Activated T-helper 1 cell treated with anti-CD3 and anti-CD28 coated beads, Interleukin-12 subunit alpha, Interleukin-12 subunit beta, Interleukin-2, Interleukin-4 antibody, amounts not matched to agents 30 ng/mL and 10 ng/mL and 1 ng/mL, durations not matched to agents 14 hours and 24 hours and 36 hours (primary cell): ENCODE results near the gene USP24. TPM values are rescaled to one million over a fixed set of nuclear protein-coding genes. Genes with fewer than 3 reads are reported as not detected.
"Not testable (repeated sequence)": the region's sequence is repeated elsewhere in the genome, so short reads cannot be mapped to it uniquely, and the experiment has no call there.

Experiments used
- DNase-seq: peaks from one replicate; pipeline ENCODE4 v3.0.0; 2021; ENCODE audit warnings: low spot score
- H3K27ac Mint-ChIP-seq: one replicate; pipeline ENCODE4 v1.8.0; 2021; ENCODE audit warnings: mild to moderate bottlenecking, mixed read lengths
- H3K27me3 Mint-ChIP-seq: one replicate; pipeline ENCODE4 v1.8.0; 2022; ENCODE audit warnings: mild to moderate bottlenecking, moderate library complexity, mixed read lengths; ENCODE audit not compliant: insufficient read depth
- H3K36me3 Mint-ChIP-seq: one replicate; pipeline ENCODE4 v1.8.0; 2021; ENCODE audit warnings: low read depth, mixed read lengths
- H3K4me1 Mint-ChIP-seq: one replicate; pipeline ENCODE4 v1.8.0; 2021; ENCODE audit warnings: low read depth, mixed read lengths
- H3K4me3 Mint-ChIP-seq: one replicate; pipeline ENCODE4 v1.8.0; 2021; ENCODE audit warnings: mild to moderate bottlenecking, moderate library complexity, mixed read lengths
- H3K9me3 Mint-ChIP-seq: one replicate; pipeline ENCODE4 v1.8.0; 2021; ENCODE audit warnings: mixed read lengths
- intact Hi-C: fragments of 100-400 bp; cut with micrococcal nuclease; formaldehyde crosslinking; loops from one replicate; pipeline ENCODE4 v1.15.1; 2024
- total RNA-seq: library from RNA; stranded (reverse); gene quantifications from 2 replicates; pipeline ENCODE4 v1.2.3, GENCODE V29; 2022

USP24 gene
- total RNA-seq, 1 donor from 2014 or later: 58.6 TPM

DNA sequence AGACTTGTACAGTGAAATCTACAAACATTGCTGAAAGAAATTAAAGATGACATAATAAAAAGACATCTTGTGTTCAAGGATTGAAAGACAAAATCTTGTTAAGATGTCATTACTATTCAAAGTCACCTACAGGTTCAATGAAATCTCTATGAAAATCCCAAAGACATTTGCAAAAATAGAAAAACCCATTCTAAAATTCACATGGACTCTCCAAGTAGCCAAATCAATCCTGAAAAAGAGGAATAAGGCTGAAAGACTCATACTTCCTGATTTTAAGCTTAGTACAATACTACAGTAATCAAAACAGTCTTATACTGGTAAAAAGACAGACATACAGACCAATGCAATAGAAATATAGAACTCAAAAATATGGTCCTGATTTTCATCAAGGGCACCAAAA, 97.2 kb downstream of the USP24 start:
- no peak overlapping the region for H3K27ac Mint-ChIP-seq
- no peak for DNase-seq
- peaks cover 20% of the 10 kb centered on the region for H3K4me1 Mint-ChIP-seq
- H3K4me3 Mint-ChIP-seq: no peak overlapping the region
- H3K27me3 Mint-ChIP-seq: no peaks in the 10 kb centered on the region
- H3K9me3 Mint-ChIP-seq: peaks cover 17% of the 10 kb centered on the region
- intact Hi-C loops: no loop called here
- peaks cover 81% of the 10 kb centered on the region for H3K36me3 Mint-ChIP-seq

DNA sequence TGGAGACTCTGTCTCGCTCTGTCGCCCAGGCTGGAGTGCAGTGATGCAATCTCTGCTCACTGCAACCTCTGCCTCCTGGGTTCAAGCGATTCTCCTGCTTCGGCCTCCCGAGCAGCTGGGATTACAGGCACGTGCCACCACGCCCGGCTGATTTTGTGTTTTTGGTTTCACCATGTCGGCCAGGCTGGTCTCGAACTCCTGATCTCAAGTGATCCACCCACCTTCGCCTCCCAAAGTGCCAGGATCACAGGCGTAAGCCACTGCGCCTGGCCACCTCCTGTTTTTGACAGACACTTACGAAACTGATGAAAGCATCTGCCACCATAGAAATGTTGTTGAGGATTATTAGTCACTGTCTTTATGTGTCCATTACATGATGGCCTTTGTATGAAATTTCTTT, 106.2 kb downstream of the USP24 start:
- H3K4me3 Mint-ChIP-seq: not testable (repeated sequence)

DNA sequence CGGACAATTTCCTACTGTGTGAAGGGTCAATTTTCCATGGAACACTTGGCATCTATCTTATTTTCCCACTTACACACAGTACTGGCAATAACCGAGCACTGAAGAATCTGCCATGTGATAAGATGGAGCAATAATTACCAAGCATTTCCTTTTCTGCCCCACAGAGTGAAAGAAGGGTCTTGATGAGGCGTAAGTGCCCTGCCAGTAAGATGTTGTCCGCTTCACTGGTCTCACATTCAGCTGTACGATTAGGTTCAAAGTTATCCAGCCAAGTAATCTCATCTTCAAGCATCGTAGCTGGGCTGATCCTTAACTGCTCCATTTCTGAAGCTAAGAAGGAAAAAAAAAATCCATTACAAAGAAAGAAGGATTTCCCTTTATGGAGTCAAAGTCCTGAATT, 108.1 kb downstream of the USP24 start:
- H3K27ac Mint-ChIP-seq: no peak overlapping the region
- H3K4me1 Mint-ChIP-seq: no peaks in the 10 kb centered on the region
- no peak overlapping the region for H3K4me3 Mint-ChIP-seq
- peaks cover 51% of the 10 kb centered on the region for H3K36me3 Mint-ChIP-seq
- no peaks in the 10 kb centered on the region for H3K27me3 Mint-ChIP-seq
- peaks cover 5% of the 10 kb centered on the region for H3K9me3 Mint-ChIP-seq
- no peak for DNase-seq
- intact Hi-C loops: no loop called here

More for the DNA sequence above, 106.2 kb downstream of the USP24 start:
- Mint-ChIP-seq H3K36me3 (peaks cover 63% of the 10 kb centered on the region), H3K9me3 (peaks cover 21% of the 10 kb centered on the region)
- intact Hi-C loops, H3K27ac Mint-ChIP-seq, H3K4me1 Mint-ChIP-seq, H3K27me3 Mint-ChIP-seq, DNase-seq: not testable (repeated sequence)

DNA sequence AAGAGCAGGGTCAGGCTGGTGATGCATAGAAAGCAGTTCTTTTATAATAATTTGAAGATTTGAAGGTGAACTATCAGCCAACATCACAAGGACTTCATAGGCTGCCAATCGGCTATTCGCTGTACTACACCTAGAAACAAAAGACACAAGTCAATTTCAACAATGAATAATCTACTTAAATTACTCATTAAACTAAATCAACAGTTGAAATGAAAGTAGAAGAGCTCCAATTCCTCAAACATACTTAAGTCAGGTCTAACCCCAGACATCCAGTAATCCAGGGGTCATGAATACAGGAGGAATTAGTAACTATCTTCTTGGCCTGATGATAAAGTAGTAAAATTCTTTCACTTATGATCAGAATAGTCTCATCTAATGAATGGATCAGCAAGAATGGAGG, 111.3 kb downstream of the USP24 start:
- H3K4me3 Mint-ChIP-seq: no peak overlapping the region
- H3K4me1 Mint-ChIP-seq: no peaks in the 10 kb centered on the region
- no peak for DNase-seq
- H3K9me3 Mint-ChIP-seq: no peaks in the 10 kb centered on the region
- intact Hi-C loops: no loop called here
- no peaks in the 10 kb centered on the region for H3K27me3 Mint-ChIP-seq
- H3K27ac Mint-ChIP-seq: no peak overlapping the region
- peaks cover 44% of the 10 kb centered on the region for H3K36me3 Mint-ChIP-seq

DNA sequence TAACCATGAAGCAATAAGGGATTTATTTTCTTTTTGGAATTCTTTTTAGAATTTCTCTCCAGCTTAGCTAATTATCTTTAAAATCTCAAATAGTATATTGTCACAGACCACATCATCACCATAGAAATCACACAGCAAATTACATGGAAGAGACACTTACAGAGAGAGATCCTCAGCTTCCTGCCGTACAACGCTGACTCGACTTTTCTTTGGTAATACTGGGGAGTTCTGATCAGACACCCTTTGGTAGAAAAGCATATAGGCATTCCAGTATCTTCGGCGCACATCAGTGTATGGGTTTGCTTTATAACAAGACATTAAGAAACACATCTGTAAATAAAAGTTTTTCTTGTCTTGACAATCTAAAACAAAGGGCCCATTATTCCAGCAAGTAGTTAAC, 120.1 kb downstream of the USP24 start:
- H3K27ac Mint-ChIP-seq: no peak overlapping the region
- H3K27me3 Mint-ChIP-seq: no peaks in the 10 kb centered on the region
- peaks cover 57% of the 10 kb centered on the region for H3K36me3 Mint-ChIP-seq
- no peaks in the 10 kb centered on the region for H3K9me3 Mint-ChIP-seq
- no peak for DNase-seq
- H3K4me3 Mint-ChIP-seq: no peak overlapping the region
- intact Hi-C loops: no loop called here
- peaks cover 5% of the 10 kb centered on the region for H3K4me1 Mint-ChIP-seq

DNA sequence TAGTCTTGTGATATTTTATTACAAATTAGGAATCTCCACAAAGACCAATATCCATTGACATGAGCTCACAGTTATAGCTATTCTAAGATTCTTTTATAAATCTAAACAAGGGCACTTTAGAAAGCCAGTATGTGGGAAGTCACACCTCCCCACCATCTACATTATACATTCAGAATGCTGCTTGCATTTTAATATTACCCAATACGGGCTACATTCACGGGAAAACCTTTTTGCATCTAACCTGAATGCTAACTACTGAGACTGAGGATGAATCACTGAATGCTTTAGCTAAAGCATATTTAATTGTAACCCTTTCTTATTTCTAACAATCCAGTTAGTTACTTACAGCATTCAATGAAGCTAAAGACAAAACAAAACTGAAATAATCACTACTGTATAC, 122.7 kb downstream of the USP24 start:
- Mint-ChIP-seq H3K27me3 (no peaks in the 10 kb centered on the region), H3K9me3 (no peaks in the 10 kb centered on the region), H3K4me3 (no peak overlapping the region), H3K4me1 (peaks cover 13% of the 10 kb centered on the region), H3K27ac (no peak overlapping the region), H3K36me3 (peaks cover 60% of the 10 kb centered on the region)
- no peak for DNase-seq
- intact Hi-C loops: no loop called here

DNA sequence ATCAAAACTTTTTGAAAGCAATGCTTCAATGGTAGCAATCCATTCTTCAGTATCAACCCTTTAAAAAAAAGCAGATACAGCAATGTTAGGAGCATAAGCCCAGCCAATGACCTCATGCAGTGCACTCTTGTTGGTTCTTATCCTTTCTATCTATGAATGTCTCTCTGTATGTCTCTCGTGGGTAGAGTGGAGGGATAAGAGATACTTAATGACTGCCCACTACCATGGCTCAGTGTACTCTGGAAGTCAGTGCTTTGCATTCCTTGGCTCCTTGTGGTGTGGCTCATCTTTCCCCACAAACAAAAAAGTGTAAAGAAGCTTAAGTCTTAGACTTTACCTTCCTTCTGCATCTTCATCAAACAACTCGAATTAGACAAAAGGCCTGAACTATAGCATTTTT, 125.5 kb downstream of the USP24 start:
- Mint-ChIP-seq H3K36me3 (peaks cover 51% of the 10 kb centered on the region), H3K4me1 (peaks cover 13% of the 10 kb centered on the region), H3K27ac (no peak overlapping the region), H3K9me3 (no peaks in the 10 kb centered on the region), H3K4me3 (no peak overlapping the region), H3K27me3 (no peaks in the 10 kb centered on the region)
- no peak for DNase-seq
- intact Hi-C loops: loop anchor here (5.0 kb wide), 1 partner anchor 38 kb away; no protein-coding TSS in a partner anchor

DNA sequence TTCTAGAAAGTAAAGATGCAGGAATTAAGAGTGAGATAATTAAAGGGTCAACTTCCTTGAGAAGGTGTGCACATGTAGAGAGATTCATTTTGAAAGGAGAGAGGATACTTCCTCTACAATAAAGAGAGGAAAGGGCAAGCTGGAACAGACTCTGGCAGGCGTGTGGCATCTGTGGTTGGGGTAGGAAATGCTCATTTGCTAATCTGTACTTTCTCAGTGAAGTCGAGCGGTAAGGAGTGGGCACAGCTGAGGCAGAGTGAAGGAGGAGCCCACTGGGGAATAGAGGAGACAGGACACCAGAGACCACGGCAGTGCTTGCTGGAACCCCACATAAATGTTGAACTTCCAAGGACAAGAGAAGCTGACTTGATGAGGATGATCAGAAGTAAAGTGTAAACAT, 126.8 kb downstream of the USP24 start:
- H3K4me3 Mint-ChIP-seq: no peak overlapping the region
- H3K4me1 Mint-ChIP-seq: peaks cover 13% of the 10 kb centered on the region
- H3K27ac Mint-ChIP-seq: peak overlapping the region; percentile 49
- no peak for DNase-seq
- H3K36me3 Mint-ChIP-seq: peaks cover 46% of the 10 kb centered on the region
- H3K27me3 Mint-ChIP-seq: no peaks in the 10 kb centered on the region
- intact Hi-C loops: loop anchor here (5.0 kb wide), 1 partner anchor 39 kb away; no protein-coding TSS in a partner anchor
- H3K9me3 Mint-ChIP-seq: no peaks in the 10 kb centered on the region

DNA sequence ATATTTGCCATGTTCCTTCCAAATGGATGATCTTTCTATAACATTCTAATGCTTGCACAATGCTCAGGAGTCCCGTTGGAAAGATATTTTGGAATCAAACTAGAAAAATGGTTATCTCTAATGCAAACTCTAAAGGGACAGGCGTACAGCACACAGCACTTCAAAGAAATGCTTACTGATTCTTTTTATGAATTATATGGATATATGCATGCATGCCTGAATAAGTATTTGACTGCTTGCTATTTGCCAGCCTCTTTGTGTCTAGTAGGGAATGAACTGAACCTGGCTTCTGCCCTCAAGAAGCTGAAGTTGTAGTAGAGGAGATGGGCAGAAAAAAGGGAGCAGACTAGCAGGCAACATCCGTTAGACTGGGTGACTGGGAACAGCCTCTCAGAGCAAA, 127.7 kb downstream of the USP24 start:
- intact Hi-C loops: loop anchor here (5.0 kb wide), 1 partner anchor 40 kb away; no protein-coding TSS in a partner anchor
- Mint-ChIP-seq H3K4me3 (no peak overlapping the region), H3K27ac (no peak overlapping the region), H3K4me1 (peaks cover 13% of the 10 kb centered on the region), H3K9me3 (no peaks in the 10 kb centered on the region), H3K36me3 (peaks cover 49% of the 10 kb centered on the region), H3K27me3 (no peaks in the 10 kb centered on the region)
- no peak for DNase-seq

DNA sequence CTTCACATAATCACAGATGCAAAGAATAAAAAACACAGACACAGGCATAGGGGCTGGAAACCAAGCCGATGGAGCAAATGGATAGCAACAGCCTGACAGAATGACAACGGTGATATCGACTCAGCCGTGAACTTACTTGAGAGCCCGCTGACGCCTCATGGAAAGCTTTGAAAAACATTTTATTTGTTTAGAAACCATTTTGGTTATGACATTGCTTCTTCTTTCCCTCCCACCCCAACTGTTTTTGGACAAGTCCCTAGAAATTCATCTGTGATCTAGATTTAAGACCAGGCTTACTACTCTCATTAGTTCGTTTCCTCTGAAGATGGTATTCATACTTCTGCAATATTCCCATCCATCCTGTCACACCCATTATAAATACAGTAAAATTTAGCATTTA, 130.9 kb downstream of the USP24 start:
- Mint-ChIP-seq H3K36me3 (peaks cover 42% of the 10 kb centered on the region), H3K4me1 (peaks cover 8% of the 10 kb centered on the region), H3K27ac (no peak overlapping the region), H3K9me3 (no peaks in the 10 kb centered on the region), H3K4me3 (no peak overlapping the region), H3K27me3 (no peaks in the 10 kb centered on the region)
- no peak for DNase-seq
- intact Hi-C loops: no loop called here

DNA sequence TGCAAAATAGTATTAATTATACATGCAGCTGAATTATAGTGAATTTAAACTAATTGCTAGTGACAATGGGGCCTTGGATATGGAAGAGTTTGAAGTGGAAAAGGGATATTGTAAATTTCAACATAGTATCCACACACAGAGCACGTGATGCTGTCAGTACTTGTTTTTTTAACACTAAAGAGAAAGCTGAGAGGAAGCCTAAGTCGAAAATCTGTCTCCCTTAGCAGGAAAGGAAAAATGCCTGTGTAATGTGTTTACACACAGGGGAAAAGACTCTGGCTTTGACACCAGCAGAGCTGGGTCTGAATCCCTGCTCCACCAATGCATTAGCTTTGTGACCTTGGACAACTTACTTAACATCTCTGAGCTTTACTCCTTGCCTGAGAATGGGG, 133.3 kb downstream of the USP24 start:
- Mint-ChIP-seq H3K36me3 (peaks cover 36% of the 10 kb centered on the region), H3K4me1 (no peaks in the 10 kb centered on the region), H3K27me3 (no peaks in the 10 kb centered on the region), H3K4me3 (no peak overlapping the region), H3K9me3 (no peaks in the 10 kb centered on the region), H3K27ac (no peak overlapping the region)
- DNase-seq: no peak
- intact Hi-C loops: no loop called here

DNA sequence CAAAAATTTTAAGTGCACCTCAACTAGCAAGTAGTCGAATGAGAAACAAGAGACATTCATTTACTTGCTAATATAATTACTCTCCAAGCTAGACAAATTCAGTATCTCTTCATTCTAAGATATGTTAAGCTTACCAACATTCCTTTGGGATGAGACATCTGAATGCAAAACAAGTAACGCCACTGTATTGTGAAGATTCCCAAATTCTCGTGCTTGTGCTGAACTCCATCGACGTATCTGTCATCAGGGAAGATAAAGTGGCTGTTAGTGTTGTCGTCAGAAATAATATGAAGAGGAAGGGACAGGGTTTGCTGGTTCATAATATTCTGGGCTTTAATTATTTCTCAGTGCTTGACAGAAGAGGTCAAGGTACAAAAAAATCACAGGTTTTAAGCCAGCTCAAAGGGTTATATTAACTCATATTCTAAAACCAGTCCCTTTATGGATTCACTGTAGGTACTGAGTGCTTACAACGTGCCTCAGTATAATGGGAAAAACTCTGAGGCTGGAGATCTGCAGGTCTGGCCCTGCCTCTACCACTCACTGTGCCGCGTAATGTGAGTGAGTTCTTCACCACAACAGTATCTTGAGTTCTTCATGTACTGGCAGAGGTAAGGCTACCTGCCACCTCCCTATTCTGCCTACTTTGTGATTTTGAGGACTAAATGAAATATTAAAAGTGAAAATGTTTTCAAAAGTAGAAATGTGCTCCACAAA, 133.8 kb downstream of the USP24 start:
- Mint-ChIP-seq H3K36me3 (peaks cover 39% of the 10 kb centered on the region), H3K27me3 (no peaks in the 10 kb centered on the region), H3K4me3 (no peak overlapping the region), H3K9me3 (no peaks in the 10 kb centered on the region), H3K27ac (no peak overlapping the region), H3K4me1 (no peaks in the 10 kb centered on the region)
- intact Hi-C loops: no loop called here
- no peak for DNase-seq

DNA sequence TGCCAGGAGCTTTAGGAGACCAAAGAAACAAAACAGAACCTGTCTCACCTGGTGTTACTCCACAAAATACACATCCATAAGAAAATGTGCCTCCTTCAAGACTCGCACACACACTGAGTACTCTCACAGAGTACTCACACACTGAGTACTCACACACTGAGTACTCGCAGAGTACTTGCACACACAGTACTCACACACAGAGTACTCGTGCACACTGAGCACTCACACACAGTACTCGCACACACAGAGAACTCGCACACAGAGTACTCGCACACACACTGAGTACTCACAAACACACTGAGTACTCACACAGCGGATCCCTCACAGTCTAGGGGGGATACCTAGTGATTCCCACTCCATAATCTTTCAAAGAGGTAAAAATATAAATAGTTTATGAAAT, 135.5 kb downstream of the USP24 start:
- no peak for DNase-seq
- H3K36me3 Mint-ChIP-seq: peaks cover 41% of the 10 kb centered on the region
- no peaks in the 10 kb centered on the region for H3K9me3 Mint-ChIP-seq
- H3K4me3 Mint-ChIP-seq: no peak overlapping the region
- no peaks in the 10 kb centered on the region for H3K4me1 Mint-ChIP-seq
- H3K27me3 Mint-ChIP-seq: no peaks in the 10 kb centered on the region
- no peak overlapping the region for H3K27ac Mint-ChIP-seq
- intact Hi-C loops: loop anchor here (5.0 kb wide), 1 partner anchor 133 kb away; no protein-coding TSS in a partner anchor

DNA sequence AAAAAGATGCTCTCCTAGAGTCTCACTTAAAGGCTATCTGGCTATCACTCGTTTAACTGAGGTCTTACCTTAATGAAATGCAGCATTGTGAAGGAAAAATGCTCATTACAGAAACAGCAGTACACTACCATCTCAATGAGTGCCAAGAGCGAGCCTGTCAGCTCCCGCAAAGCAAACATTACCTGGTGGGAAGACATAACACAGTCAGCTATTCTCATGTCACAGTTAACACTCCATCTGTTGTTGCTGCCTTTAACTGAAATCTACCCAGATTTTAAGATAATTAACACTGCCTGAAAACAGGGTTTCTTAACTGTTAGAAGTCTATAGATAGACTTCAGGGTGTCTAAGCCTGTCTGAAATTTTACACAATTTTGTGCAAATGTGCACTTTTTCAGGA, 136.7 kb downstream of the USP24 start:
- H3K9me3 Mint-ChIP-seq: no peaks in the 10 kb centered on the region
- no peaks in the 10 kb centered on the region for H3K27me3 Mint-ChIP-seq
- H3K4me1 Mint-ChIP-seq: peaks cover 4% of the 10 kb centered on the region
- intact Hi-C loops: loop anchor here (5.0 kb wide), 1 partner anchor 134 kb away; no protein-coding TSS in a partner anchor
- DNase-seq: no peak
- H3K27ac Mint-ChIP-seq: no peak overlapping the region
- no peak overlapping the region for H3K4me3 Mint-ChIP-seq
- peaks cover 41% of the 10 kb centered on the region for H3K36me3 Mint-ChIP-seq
